ENCODE data around the gene CNIH3. TPM values are rescaled to one million over a fixed set of nuclear protein-coding genes. Genes with fewer than 3 reads are reported as not detected.

The CNIH3 gene
- total RNA-seq, 1 donor, result 1.4 TPM

- Histone ChIP-seq H3K27me3 (ENCODE audit: insufficient read depth, low read length) (no peaks in the 10 kb centered on the region), H3K4me1 (ENCODE audit: insufficient read depth, low read length) (no peaks in the 10 kb centered on the region), H3K4me3 (ENCODE audit: low read length) (no peak overlapping the region), H3K9me3 (ENCODE audit: low read depth, low read length) (no peaks in the 10 kb centered on the region)
These were observed 124.0 kb downstream of the CNIH3 start for GRCh38 chr1:224739997-224740684.

- Histone ChIP-seq H3K4me1 (ENCODE audit: insufficient read depth, low read length) (no peaks in the 10 kb centered on the region), H3K9me3 (ENCODE audit: low read depth, low read length) (no peaks in the 10 kb centered on the region), H3K4me3 (ENCODE audit: low read length) (no peak overlapping the region), H3K27me3 (ENCODE audit: insufficient read depth, low read length) (no peaks in the 10 kb centered on the region)
These were observed 124.6 kb downstream of the CNIH3 start for GRCh38 chr1:224740685-224741052.

DNA sequence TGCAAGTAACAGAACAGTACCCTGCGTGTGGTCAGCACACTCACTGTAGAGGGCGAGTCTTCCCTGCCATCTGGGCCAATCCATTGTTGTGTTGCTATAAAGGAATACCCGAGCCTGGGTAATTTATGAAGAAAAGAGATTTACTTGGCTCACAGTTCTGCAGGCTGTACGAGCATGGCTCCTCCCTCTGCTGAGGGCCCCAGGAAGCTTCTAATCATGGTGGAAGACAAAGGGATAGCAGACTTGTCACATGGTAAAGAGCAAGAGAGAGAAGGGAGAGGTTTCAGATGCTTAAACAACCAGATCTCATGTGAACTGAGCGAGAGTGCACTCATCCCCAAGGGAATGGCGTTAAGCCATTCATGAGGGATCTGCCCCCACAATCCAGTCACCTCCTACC is 126.2 kb downstream of the CNIH3 start:
- Histone ChIP-seq H3K4me1 (ENCODE audit: insufficient read depth, low read length) (no peaks in the 10 kb centered on the region), H3K9me3 (ENCODE audit: low read depth, low read length) (no peaks in the 10 kb centered on the region), H3K4me3 (ENCODE audit: low read length) (no peak overlapping the region), H3K27me3 (ENCODE audit: insufficient read depth, low read length) (no peaks in the 10 kb centered on the region)

GRCh38 chr1:224743608-224744164 is 127.6 kb downstream of the CNIH3 start:
- Histone ChIP-seq H3K4me3 (ENCODE audit: low read length) (no peak overlapping the region), H3K9me3 (ENCODE audit: low read depth, low read length) (no peaks in the 10 kb centered on the region), H3K27me3 (ENCODE audit: insufficient read depth, low read length) (no peaks in the 10 kb centered on the region), H3K4me1 (ENCODE audit: insufficient read depth, low read length) (no peaks in the 10 kb centered on the region)

GRCh38 chr1:224744521-224744920 is 128.4 kb downstream of the CNIH3 start:
- H3K9me3 ChIP-seq (ENCODE audit: low read depth, low read length), result no peaks in the 10 kb centered on the region
- H3K4me3 ChIP-seq (ENCODE audit: low read length), result no peak overlapping the region
- no peaks in the 10 kb centered on the region for H3K4me1 ChIP-seq (ENCODE audit: insufficient read depth, low read length)
- no peaks in the 10 kb centered on the region for H3K27me3 ChIP-seq (ENCODE audit: insufficient read depth, low read length)

GRCh38 chr1:224745394-224745793 is 129.3 kb downstream of the CNIH3 start:
- H3K4me1 ChIP-seq (ENCODE audit: insufficient read depth, low read length), result no peaks in the 10 kb centered on the region
- H3K9me3 ChIP-seq (ENCODE audit: low read depth, low read length), result no peaks in the 10 kb centered on the region
- no peaks in the 10 kb centered on the region for H3K27me3 ChIP-seq (ENCODE audit: insufficient read depth, low read length)
- no peak overlapping the region for H3K4me3 ChIP-seq (ENCODE audit: low read length)

DNA sequence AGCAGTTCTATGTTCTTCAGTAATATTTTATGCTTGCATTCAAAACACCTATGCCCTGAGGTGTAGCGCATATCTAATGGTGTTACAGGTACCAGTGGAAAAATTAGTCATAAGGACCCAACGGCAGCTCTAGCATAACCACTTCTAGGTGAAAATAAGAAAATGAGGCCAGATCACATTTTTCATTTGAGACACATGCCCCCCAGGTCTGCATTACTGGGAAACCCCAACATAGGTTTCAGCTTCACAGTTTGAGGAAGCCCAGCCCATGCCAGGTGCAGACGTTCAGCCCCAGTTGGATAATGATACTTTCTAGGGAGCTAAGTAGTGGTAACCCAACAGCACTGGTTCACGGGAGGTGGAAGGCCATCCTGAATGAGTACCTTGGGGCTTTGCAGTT is 129.8 kb downstream of the CNIH3 start:
- no peaks in the 10 kb centered on the region for H3K4me1 ChIP-seq (ENCODE audit: insufficient read depth, low read length)
- H3K9me3 ChIP-seq (ENCODE audit: low read depth, low read length), result no peaks in the 10 kb centered on the region
- H3K4me3 ChIP-seq (ENCODE audit: low read length), result no peak overlapping the region
- no peaks in the 10 kb centered on the region for H3K27me3 ChIP-seq (ENCODE audit: insufficient read depth, low read length)

DNA sequence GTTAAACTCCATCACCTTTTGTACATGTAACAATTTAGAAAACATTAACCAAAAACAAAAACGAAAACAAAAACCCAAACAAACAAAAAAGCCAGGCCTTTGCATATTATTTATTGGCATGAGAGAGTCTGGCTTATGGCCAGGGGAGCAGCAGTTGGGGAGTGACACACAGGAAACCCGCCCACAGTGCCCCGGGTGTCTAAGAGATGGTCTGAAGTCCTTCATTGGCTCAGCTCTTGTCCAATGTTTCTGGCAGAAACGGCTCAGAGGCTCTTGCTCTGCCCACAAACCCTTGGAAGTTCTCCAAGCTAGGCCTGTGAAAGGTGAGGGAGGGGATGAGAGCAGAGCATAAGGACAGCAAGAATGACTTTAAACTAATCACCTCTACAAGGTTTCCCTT is 131.5 kb downstream of the CNIH3 start:
- Histone ChIP-seq H3K4me3 (ENCODE audit: low read length) (no peak overlapping the region), H3K27me3 (ENCODE audit: insufficient read depth, low read length) (no peaks in the 10 kb centered on the region), H3K4me1 (ENCODE audit: insufficient read depth, low read length) (no peaks in the 10 kb centered on the region), H3K9me3 (ENCODE audit: low read depth, low read length) (no peaks in the 10 kb centered on the region)

- Histone ChIP-seq H3K9me3 (ENCODE audit: low read depth, low read length) (no peaks in the 10 kb centered on the region), H3K27me3 (ENCODE audit: insufficient read depth, low read length) (no peaks in the 10 kb centered on the region), H3K4me3 (ENCODE audit: low read length) (no peak overlapping the region), H3K4me1 (ENCODE audit: insufficient read depth, low read length) (no peaks in the 10 kb centered on the region)
These were observed 133.8 kb downstream of the CNIH3 start for GRCh38 chr1:224749916-224750315.

- Histone ChIP-seq H3K4me3 (ENCODE audit: low read length) (no peak overlapping the region), H3K4me1 (ENCODE audit: insufficient read depth, low read length) (no peaks in the 10 kb centered on the region), H3K27me3 (ENCODE audit: insufficient read depth, low read length) (no peaks in the 10 kb centered on the region), H3K9me3 (ENCODE audit: low read depth, low read length) (no peaks in the 10 kb centered on the region)
These were observed 135.7 kb downstream of the CNIH3 start for GRCh38 chr1:224751624-224752311.

DNA sequence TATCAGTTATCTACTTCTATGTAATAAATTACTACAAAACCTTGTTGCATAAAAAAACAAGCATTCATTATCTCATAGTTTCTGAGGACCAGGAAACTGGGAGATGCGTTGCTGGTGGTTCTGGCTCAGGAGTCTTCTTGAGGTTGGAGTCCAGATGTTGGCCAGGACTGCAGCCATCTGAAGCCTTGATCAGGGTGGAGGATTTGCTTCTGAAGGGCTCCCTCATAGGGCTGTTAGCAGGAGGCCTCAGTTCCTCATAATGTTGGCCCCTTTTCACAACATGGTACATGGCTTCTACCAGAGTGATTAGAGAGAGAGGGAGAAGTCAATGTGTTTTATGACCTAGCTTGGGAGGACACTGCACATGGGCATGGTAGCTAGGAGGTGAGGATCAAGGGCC is 137.4 kb downstream of the CNIH3 start:
- H3K27me3 ChIP-seq (ENCODE audit: insufficient read depth, low read length), result no peaks in the 10 kb centered on the region
- H3K9me3 ChIP-seq (ENCODE audit: low read depth, low read length), result no peaks in the 10 kb centered on the region
- H3K4me1 ChIP-seq (ENCODE audit: insufficient read depth, low read length), result no peaks in the 10 kb centered on the region
- H3K4me3 ChIP-seq (ENCODE audit: low read length), result no peak overlapping the region

GRCh38 chr1:224755586-224755985 is 139.5 kb downstream of the CNIH3 start:
- Histone ChIP-seq H3K4me3 (ENCODE audit: low read length) (no peak overlapping the region), H3K9me3 (ENCODE audit: low read depth, low read length) (no peaks in the 10 kb centered on the region), H3K27me3 (ENCODE audit: insufficient read depth, low read length) (no peaks in the 10 kb centered on the region), H3K4me1 (ENCODE audit: insufficient read depth, low read length) (no peaks in the 10 kb centered on the region)

DNA sequence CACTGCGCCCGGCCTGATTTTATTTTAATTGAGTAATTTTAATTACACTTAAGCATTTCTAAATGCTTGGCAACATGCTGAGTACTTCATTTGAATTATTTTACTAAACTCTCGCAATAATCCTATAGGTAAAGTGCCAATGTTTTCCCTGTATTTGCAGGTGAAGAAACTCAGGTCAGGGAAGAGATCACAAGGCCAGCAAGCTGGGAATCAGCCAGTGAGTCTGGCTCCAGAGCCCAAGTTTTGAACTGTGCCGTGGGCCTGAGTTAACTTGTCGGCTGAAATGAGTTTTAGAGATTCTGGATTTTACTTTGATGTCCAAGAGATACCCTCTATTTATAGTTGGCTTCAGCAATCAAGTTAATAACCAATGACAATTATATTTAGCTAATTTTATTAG is 141.4 kb downstream of the CNIH3 start:
- Histone ChIP-seq H3K4me1 (ENCODE audit: insufficient read depth, low read length) (no peaks in the 10 kb centered on the region), H3K4me3 (ENCODE audit: low read length) (no peak overlapping the region), H3K27me3 (ENCODE audit: insufficient read depth, low read length) (no peaks in the 10 kb centered on the region), H3K9me3 (ENCODE audit: low read depth, low read length) (no peaks in the 10 kb centered on the region)

DNA sequence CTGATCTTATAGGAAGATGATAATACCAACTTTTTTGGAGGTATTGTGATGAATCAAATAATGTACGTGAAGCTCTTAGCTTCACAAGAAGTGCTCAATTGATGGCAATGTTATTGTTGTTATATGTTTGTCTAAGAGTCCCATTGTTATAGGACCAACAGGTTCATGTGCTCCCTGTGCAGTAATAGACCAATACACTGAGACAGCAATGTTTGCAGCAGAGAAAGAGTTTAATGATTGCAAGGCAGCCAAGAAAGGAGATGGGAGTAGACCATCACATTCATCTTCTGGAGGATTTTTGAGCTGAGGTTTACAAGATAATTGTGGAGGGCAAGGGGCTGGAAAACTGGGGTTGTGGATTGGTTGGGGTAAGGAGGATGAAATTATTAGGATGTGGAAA is 143.0 kb downstream of the CNIH3 start:
- Histone ChIP-seq H3K9me3 (ENCODE audit: low read depth, low read length) (no peaks in the 10 kb centered on the region), H3K27me3 (ENCODE audit: insufficient read depth, low read length) (no peaks in the 10 kb centered on the region), H3K4me3 (ENCODE audit: low read length) (no peak overlapping the region), H3K4me1 (ENCODE audit: insufficient read depth, low read length) (no peaks in the 10 kb centered on the region)

DNA sequence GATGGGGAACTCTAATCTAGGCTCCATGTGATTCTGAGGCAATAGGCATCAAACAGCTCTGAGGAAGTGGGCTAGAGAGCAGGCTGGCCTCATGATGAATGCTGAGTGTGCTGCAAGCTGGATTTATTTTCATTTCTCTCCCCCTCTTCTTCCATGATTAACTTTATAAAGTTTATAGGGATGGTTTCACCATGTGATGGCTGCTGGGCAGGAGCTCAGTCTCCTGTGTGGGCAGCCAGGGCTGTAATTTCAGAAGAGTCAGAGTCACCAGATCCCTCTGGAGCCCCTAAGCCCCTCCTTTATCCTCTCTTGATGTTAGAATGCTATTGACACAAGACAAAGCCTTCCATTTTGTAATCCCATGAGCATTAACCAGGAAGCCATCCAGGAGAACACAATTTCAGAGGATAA is 143.6 kb downstream of the CNIH3 start:
- H3K4me3 ChIP-seq (ENCODE audit: low read length), result no peak overlapping the region
- H3K4me1 ChIP-seq (ENCODE audit: insufficient read depth, low read length), result no peaks in the 10 kb centered on the region
- H3K9me3 ChIP-seq (ENCODE audit: low read depth, low read length), result no peaks in the 10 kb centered on the region
- no peaks in the 10 kb centered on the region for H3K27me3 ChIP-seq (ENCODE audit: insufficient read depth, low read length)

GRCh38 chr1:224760163-224760562 is 144.0 kb downstream of the CNIH3 start:
- Histone ChIP-seq H3K9me3 (ENCODE audit: low read depth, low read length) (no peaks in the 10 kb centered on the region), H3K4me3 (ENCODE audit: low read length) (no peak overlapping the region), H3K27me3 (ENCODE audit: insufficient read depth, low read length) (no peaks in the 10 kb centered on the region), H3K4me1 (ENCODE audit: insufficient read depth, low read length) (no peaks in the 10 kb centered on the region)

Data from mononuclear cell (primary cell).